Activated T-helper 1 cell treated with anti-CD3 and anti-CD28 coated beads, Interleukin-2, amount 50 U/mL, for 16 hours (primary cell): Measurements from ENCODE around the gene CRISP1.
"Not testable (repeated sequence)": the region's sequence is repeated elsewhere in the genome, so short reads cannot be mapped to it uniquely, and the experiment has no call there.

ENCODE experiments used
- DNase-seq, 2 donors: peaks; one replicate each; pipeline ENCODE4 v3.0.0-alpha.2; 2020; ENCODE audit warnings: low read depth in 1 of 2, low spot score in 1 of 2

Gene CRISP1

GRCh38 chr6:49841424-49841823 lies 24.9 kb downstream of the CRISP1 start:
- DNase-seq = no peak

GRCh38 chr6:49839957-49840356 lies 26.4 kb downstream of the CRISP1 start:
- no peak for DNase-seq

- DNase-seq = no peak
Measured at GRCh38 chr6:49839162-49839561, 27.2 kb downstream of the CRISP1 start.

GRCh38 chr6:49835140-49835539 lies 31.2 kb downstream of the CRISP1 start:
- no peak for DNase-seq

GRCh38 chr6:49833386-49833785 lies 32.9 kb downstream of the CRISP1 start:
- DNase-seq = no peak

GRCh38 chr6:49826743-49827406 lies 39.5 kb downstream of the CRISP1 start:
- DNase-seq = no peak

- DNase-seq = no peak
Measured at GRCh38 chr6:49815166-49815565, 51.2 kb downstream of the CRISP1 start.

- no peak for DNase-seq
Measured at GRCh38 chr6:49813248-49813647, 53.1 kb downstream of the CRISP1 start.

GRCh38 chr6:49806145-49806544 lies 60.2 kb downstream of the CRISP1 start:
- DNase-seq = no peak

GRCh38 chr6:49805246-49805645 lies 61.1 kb downstream of the CRISP1 start:
- DNase-seq = no peak

GRCh38 chr6:49801525-49801924 lies 64.8 kb downstream of the CRISP1 start:
- no peak for DNase-seq

GRCh38 chr6:49799090-49799489 lies 67.2 kb downstream of the CRISP1 start:
- no peak for DNase-seq

- not testable (repeated sequence) for DNase-seq
Measured at GRCh38 chr6:49796842-49797455, 69.4 kb downstream of the CRISP1 start.

GRCh38 chr6:49790341-49790740 lies 76.0 kb downstream of the CRISP1 start:
- DNase-seq = no peak

GRCh38 chr6:49787176-49787575 lies 79.2 kb downstream of the CRISP1 start, which contains the start of gene PGK2:
PGK2 (minus strand) TSS chr6:49787285; CDS start chr6:49787187, 98 bp downstream.
- DNase-seq = no peak

- no peak for DNase-seq
Measured at GRCh38 chr6:49784272-49784671, 82.1 kb downstream of the CRISP1 start.
